Measurements from ENCODE around the gene DRD2.

The DRD2 gene

GRCh38 chr11:113504071-113504470 is 28.9 kb upstream of the DRD2 start:
- Histone ChIP-seq H3K4me3 (ENCODE audit: insufficient read depth, low read length, poor library complexity, severe bottlenecking) (no peak overlapping the region), H3K79me2 (ENCODE audit: insufficient read depth, low read length) (no peaks in the 10 kb centered on the region), H3K9me3 (ENCODE audit: insufficient read depth, low read length) (no peaks in the 10 kb centered on the region), H3K36me3 (ENCODE audit: low read length) (no peaks in the 10 kb centered on the region), H3K27ac (ENCODE audit: low read depth, low read length) (no peak overlapping the region), H3K9ac (ENCODE audit: low read length) (no peak overlapping the region), H4K20me1 (ENCODE audit: low read depth, low read length) (no peaks in the 10 kb centered on the region), H3F3A (ENCODE audit: insufficient read depth) (no peaks in the 10 kb centered on the region), H3K4me2 (ENCODE audit: low read depth, low read length, poor library complexity, severe bottlenecking) (no peak overlapping the region), H3K9me2 (replicated peaks; ENCODE audit: insufficient read depth, low read length) (no peaks in the 10 kb centered on the region), H3K27me3 (ENCODE audit: low read length) (no peaks in the 10 kb centered on the region), H2AFZ (ENCODE audit: low read depth, low read length, severe bottlenecking) (no peak overlapping the region)
- TF ChIP-seq CTCF (IDR thresholded peaks at IDR 0.05; ENCODE audit: insufficient read depth, low read length, poor library complexity, severe bottlenecking) (no peak), EZH2phosphoT487 (conservative IDR thresholded peaks at IDR 0.05; ENCODE audit: low read length) (no peak)

GRCh38 chr11:113497066-113497910 is 22.1 kb upstream of the DRD2 start:
- H3K79me2 ChIP-seq (ENCODE audit: insufficient read depth, low read length), result no peaks in the 10 kb centered on the region
- H3K9me3 ChIP-seq (ENCODE audit: insufficient read depth, low read length), result no peaks in the 10 kb centered on the region
- H3K27me3 ChIP-seq (ENCODE audit: low read length), result no peaks in the 10 kb centered on the region
- no peak overlapping the region for H2AFZ ChIP-seq (ENCODE audit: low read depth, low read length, severe bottlenecking)
- no peak overlapping the region for H3K4me3 ChIP-seq (ENCODE audit: insufficient read depth, low read length, poor library complexity, severe bottlenecking)
- H3F3A ChIP-seq (ENCODE audit: insufficient read depth), result no peaks in the 10 kb centered on the region
- H4K20me1 ChIP-seq (ENCODE audit: low read depth, low read length), result no peaks in the 10 kb centered on the region
- TF ChIP-seq EZH2phosphoT487 (conservative IDR thresholded peaks at IDR 0.05; ENCODE audit: low read length) (no peak), CTCF (IDR thresholded peaks at IDR 0.05; ENCODE audit: insufficient read depth, low read length, poor library complexity, severe bottlenecking) (no peak)
- H3K9me2 ChIP-seq (replicated peaks; ENCODE audit: insufficient read depth, low read length), result no peaks in the 10 kb centered on the region
- no peak overlapping the region for H3K9ac ChIP-seq (ENCODE audit: low read length)
- no peak overlapping the region for H3K27ac ChIP-seq (ENCODE audit: low read depth, low read length)
- no peak overlapping the region for H3K4me2 ChIP-seq (ENCODE audit: low read depth, low read length, poor library complexity, severe bottlenecking)
- no peaks in the 10 kb centered on the region for H3K36me3 ChIP-seq (ENCODE audit: low read length)

- Histone ChIP-seq H3F3A (ENCODE audit: insufficient read depth) (no peaks in the 10 kb centered on the region), H4K20me1 (ENCODE audit: low read depth, low read length) (no peaks in the 10 kb centered on the region), H3K27me3 (ENCODE audit: low read length) (no peaks in the 10 kb centered on the region), H3K27ac (ENCODE audit: low read depth, low read length) (no peak overlapping the region), H3K9me3 (ENCODE audit: insufficient read depth, low read length) (no peaks in the 10 kb centered on the region), H3K9ac (ENCODE audit: low read length) (no peak overlapping the region), H3K4me2 (ENCODE audit: low read depth, low read length, poor library complexity, severe bottlenecking) (no peak overlapping the region), H3K36me3 (ENCODE audit: low read length) (no peaks in the 10 kb centered on the region), H3K9me2 (replicated peaks; ENCODE audit: insufficient read depth, low read length) (no peaks in the 10 kb centered on the region), H3K79me2 (ENCODE audit: insufficient read depth, low read length) (no peaks in the 10 kb centered on the region), H2AFZ (ENCODE audit: low read depth, low read length, severe bottlenecking) (no peak overlapping the region), H3K4me3 (ENCODE audit: insufficient read depth, low read length, poor library complexity, severe bottlenecking) (no peak overlapping the region)
- no peak for TF ChIP-seq EZH2phosphoT487 (conservative IDR thresholded peaks at IDR 0.05; ENCODE audit: low read length)
- TF ChIP-seq CTCF (IDR thresholded peaks at IDR 0.05; ENCODE audit: insufficient read depth, low read length, poor library complexity, severe bottlenecking), result no peak
Observed at GRCh38 chr11:113496026-113496651, 20.9 kb upstream of the DRD2 start.
